ENCODE data around the gene NAMPT. TPM values are rescaled to one million over a fixed set of nuclear protein-coding genes. Genes with fewer than 3 reads are reported as not detected.

Gene NAMPT
- total RNA-seq, 1 donor from 2014 or later, result 379 TPM

DNA sequence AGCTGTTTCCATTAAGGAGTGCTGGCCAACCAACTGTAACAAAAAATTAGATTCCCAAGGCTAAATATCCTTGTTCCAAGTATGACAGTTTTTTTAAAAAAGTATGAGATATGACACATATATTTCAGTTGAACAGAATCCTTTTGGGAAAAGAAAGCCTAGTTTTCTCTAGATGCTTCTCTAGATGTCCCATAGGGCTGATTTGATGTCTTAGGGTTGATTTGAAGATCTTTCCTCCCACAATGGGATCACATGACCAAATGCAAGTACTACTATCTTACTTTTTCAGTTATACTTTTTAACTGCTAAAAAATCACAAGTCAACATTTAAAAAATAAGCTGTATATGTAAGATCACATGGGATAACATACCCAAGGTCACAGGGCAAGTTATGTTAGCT, 3.7 kb downstream of the NAMPT start:
- peaks cover 61% of the 10 kb centered on the region for H3K4me1 Mint-ChIP-seq (ENCODE audit: low read depth)
- no peak for DNase-seq (ENCODE audit: low spot score)
- H3K27me3 Mint-ChIP-seq (ENCODE audit: low read depth), result no peaks in the 10 kb centered on the region
- H3K4me3 Mint-ChIP-seq (ENCODE audit: low read depth), result peak overlapping the region; percentile 97
- peaks cover 76% of the 10 kb centered on the region for H3K36me3 Mint-ChIP-seq (ENCODE audit: low read depth)
- peaks cover 4% of the 10 kb centered on the region for H3K9me3 Mint-ChIP-seq
- H3K27ac Mint-ChIP-seq, result peak overlapping the region; percentile 73
- intact Hi-C loops (cut with micrococcal nuclease), result loop anchor here (5.0 to 10.0 kb wide), 3 partner anchors 206 to 586 kb away; partner anchors contain the start of genes CCDC71L and PIK3CG

GRCh38 chr7:106279425-106280197, 5.2 kb downstream of the NAMPT start:
- no peak for DNase-seq (ENCODE audit: low spot score)
- Mint-ChIP-seq H3K4me1 (ENCODE audit: low read depth) (peaks cover 60% of the 10 kb centered on the region), H3K27ac (peak overlapping the region; percentile 92), H3K9me3 (peaks cover 4% of the 10 kb centered on the region), H3K4me3 (ENCODE audit: low read depth) (peak overlapping the region; percentile 78), H3K36me3 (ENCODE audit: low read depth) (peaks cover 89% of the 10 kb centered on the region), H3K27me3 (ENCODE audit: low read depth) (no peaks in the 10 kb centered on the region)
- intact Hi-C loops (cut with micrococcal nuclease), result loop anchor here (1.0 to 10.0 kb wide), 5 partner anchors 17 to 588 kb away; partner anchors contain the start of genes CCDC71L and PIK3CG

DNA sequence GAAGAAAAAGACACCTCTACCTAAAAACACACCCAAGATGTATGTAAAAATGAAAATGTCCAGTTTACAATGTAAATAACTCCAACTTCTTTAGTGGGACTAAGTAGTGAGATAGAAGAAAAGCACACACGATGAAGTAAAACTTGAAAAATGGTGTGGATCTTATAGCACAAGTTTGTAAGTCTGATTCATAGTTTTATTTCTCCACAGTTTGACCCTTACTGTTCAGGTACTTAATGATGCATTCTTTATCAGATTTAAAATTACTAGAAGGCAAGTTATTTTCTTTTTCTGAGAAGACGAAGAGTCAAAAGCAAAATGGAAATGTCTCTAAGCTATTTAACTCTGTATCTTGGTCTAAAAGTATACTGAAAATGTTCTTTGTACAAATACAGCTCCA, 6.1 kb downstream of the NAMPT start:
- no peak for DNase-seq (ENCODE audit: low spot score)
- H3K27ac Mint-ChIP-seq, result peak overlapping the region; percentile 73
- intact Hi-C loops (cut with micrococcal nuclease), result loop anchor here (2.0 kb wide), 1 partner anchor 16 kb away; no protein-coding TSS in a partner anchor
- peaks cover 94% of the 10 kb centered on the region for H3K36me3 Mint-ChIP-seq (ENCODE audit: low read depth)
- peaks cover 4% of the 10 kb centered on the region for H3K9me3 Mint-ChIP-seq
- H3K4me3 Mint-ChIP-seq (ENCODE audit: low read depth), result peak overlapping the region; percentile 52
- no peaks in the 10 kb centered on the region for H3K27me3 Mint-ChIP-seq (ENCODE audit: low read depth)
- peaks cover 59% of the 10 kb centered on the region for H3K4me1 Mint-ChIP-seq (ENCODE audit: low read depth)

- intact Hi-C loops (cut with micrococcal nuclease), result loop anchor here (2.0 kb wide), 1 partner anchor 15 kb away; no protein-coding TSS in a partner anchor
- H3K36me3 Mint-ChIP-seq (ENCODE audit: low read depth), result peaks cover 95% of the 10 kb centered on the region
- no peak for DNase-seq (ENCODE audit: low spot score)
- H3K4me1 Mint-ChIP-seq (ENCODE audit: low read depth), result peaks cover 62% of the 10 kb centered on the region
- no peak overlapping the region for H3K4me3 Mint-ChIP-seq (ENCODE audit: low read depth)
- H3K27me3 Mint-ChIP-seq (ENCODE audit: low read depth), result no peaks in the 10 kb centered on the region
- H3K9me3 Mint-ChIP-seq, result peaks cover 4% of the 10 kb centered on the region
- H3K27ac Mint-ChIP-seq, result peak overlapping the region; percentile 72
These were observed 6.8 kb downstream of the NAMPT start for GRCh38 chr7:106277976-106278375.

- intact Hi-C loops (cut with micrococcal nuclease), result no loop called here
These were observed 8.3 kb downstream of the NAMPT start for GRCh38 chr7:106276513-106276912.

GRCh38 chr7:106273009-106273668, 11.6 kb downstream of the NAMPT start:
- H3K27me3 Mint-ChIP-seq (ENCODE audit: low read depth), result no peaks in the 10 kb centered on the region

More at GRCh38 chr7:106276513-106276912, 8.3 kb downstream of the NAMPT start:
- DNase-seq (ENCODE audit: low spot score), result no peak
- Mint-ChIP-seq H3K4me3 (ENCODE audit: low read depth) (no peak overlapping the region), H3K9me3 (peaks cover 4% of the 10 kb centered on the region), H3K36me3 (ENCODE audit: low read depth) (peaks cover 89% of the 10 kb centered on the region), H3K27ac (no peak overlapping the region), H3K27me3 (ENCODE audit: low read depth) (no peaks in the 10 kb centered on the region), H3K4me1 (ENCODE audit: low read depth) (peaks cover 56% of the 10 kb centered on the region)

GRCh38 chr7:106270122-106270977, 14.4 kb downstream of the NAMPT start:
- Mint-ChIP-seq H3K4me3 (ENCODE audit: low read depth) (no peak overlapping the region), H3K36me3 (ENCODE audit: low read depth) (peaks cover 88% of the 10 kb centered on the region), H3K4me1 (ENCODE audit: low read depth) (peaks cover 21% of the 10 kb centered on the region), H3K27me3 (ENCODE audit: low read depth) (no peaks in the 10 kb centered on the region), H3K9me3 (no peaks in the 10 kb centered on the region), H3K27ac (peak overlapping the region; percentile 35)
- DNase-seq (ENCODE audit: low spot score), result no peak
- intact Hi-C loops (cut with micrococcal nuclease), result no loop called here

More at GRCh38 chr7:106273009-106273668, 11.6 kb downstream of the NAMPT start:
- no peak for DNase-seq (ENCODE audit: low spot score)
- H3K36me3 Mint-ChIP-seq (ENCODE audit: low read depth), result peaks cover 91% of the 10 kb centered on the region
- no peaks in the 10 kb centered on the region for H3K9me3 Mint-ChIP-seq
- H3K27ac Mint-ChIP-seq, result peak overlapping the region; percentile 60
- intact Hi-C loops (cut with micrococcal nuclease), result no loop called here
- H3K4me1 Mint-ChIP-seq (ENCODE audit: low read depth), result peaks cover 32% of the 10 kb centered on the region
- H3K4me3 Mint-ChIP-seq (ENCODE audit: low read depth), result no peak overlapping the region

- no peak overlapping the region for H3K27ac Mint-ChIP-seq
- peaks cover 88% of the 10 kb centered on the region for H3K36me3 Mint-ChIP-seq (ENCODE audit: low read depth)
- peaks cover 24% of the 10 kb centered on the region for H3K4me1 Mint-ChIP-seq (ENCODE audit: low read depth)
- H3K4me3 Mint-ChIP-seq (ENCODE audit: low read depth), result no peak overlapping the region
- H3K27me3 Mint-ChIP-seq (ENCODE audit: low read depth), result no peaks in the 10 kb centered on the region
- H3K9me3 Mint-ChIP-seq, result no peaks in the 10 kb centered on the region
- intact Hi-C loops (cut with micrococcal nuclease), result no loop called here
- no peak for DNase-seq (ENCODE audit: low spot score)
These were observed 15.4 kb downstream of the NAMPT start for GRCh38 chr7:106269254-106269961.

- Mint-ChIP-seq H3K27ac (peak overlapping the region; percentile 42), H3K4me3 (ENCODE audit: low read depth) (no peak overlapping the region)
- intact Hi-C loops (cut with micrococcal nuclease), result no loop called here
These were observed 19.6 kb downstream of the NAMPT start for GRCh38 chr7:106265133-106265532.

DNA sequence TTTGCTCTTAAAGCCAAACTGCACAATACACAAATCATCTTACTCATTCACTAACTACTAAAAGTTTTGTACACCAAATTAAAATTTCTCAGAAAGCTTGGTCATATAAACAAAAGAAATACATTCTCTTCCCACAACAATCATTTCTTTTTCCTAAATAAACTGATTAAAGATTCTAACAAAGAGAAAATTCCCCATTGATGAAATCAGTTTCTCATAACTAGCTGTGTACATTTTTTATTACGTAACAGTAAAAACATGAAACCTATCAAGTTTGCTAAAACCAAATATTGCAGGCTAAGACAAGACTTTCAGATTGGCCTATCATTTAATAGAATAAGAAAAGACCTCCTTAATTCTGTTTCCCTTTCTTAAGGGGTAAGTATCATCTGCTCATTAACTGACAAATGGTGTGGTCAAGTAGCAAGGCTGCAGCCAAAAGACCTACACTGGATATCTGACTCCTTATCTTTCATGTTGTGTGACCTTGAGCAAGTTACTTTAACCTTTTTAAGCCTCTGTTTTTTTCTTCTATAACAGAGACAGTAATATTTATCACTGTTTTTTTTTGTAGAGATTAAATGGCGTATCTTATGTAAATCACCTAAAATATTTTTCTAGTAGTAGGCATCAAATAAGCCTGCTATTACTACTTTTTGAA, 22.4 kb downstream of the NAMPT start:
- Mint-ChIP-seq H3K9me3 (no peaks in the 10 kb centered on the region), H3K36me3 (ENCODE audit: low read depth) (peaks cover 95% of the 10 kb centered on the region), H3K27me3 (ENCODE audit: low read depth) (no peaks in the 10 kb centered on the region), H3K4me3 (ENCODE audit: low read depth) (no peak overlapping the region), H3K4me1 (ENCODE audit: low read depth) (peaks cover 57% of the 10 kb centered on the region), H3K27ac (no peak overlapping the region)
- intact Hi-C loops (cut with micrococcal nuclease), result loop anchor here (2.0 kb wide), 1 partner anchor 16 kb away; no protein-coding TSS in a partner anchor
- no peak for DNase-seq (ENCODE audit: low spot score)

More at GRCh38 chr7:106265133-106265532, 19.6 kb downstream of the NAMPT start:
- no peaks in the 10 kb centered on the region for H3K9me3 Mint-ChIP-seq
- H3K4me1 Mint-ChIP-seq (ENCODE audit: low read depth), result peaks cover 34% of the 10 kb centered on the region
- H3K27me3 Mint-ChIP-seq (ENCODE audit: low read depth), result no peaks in the 10 kb centered on the region
- H3K36me3 Mint-ChIP-seq (ENCODE audit: low read depth), result peaks cover 91% of the 10 kb centered on the region
- DNase-seq (ENCODE audit: low spot score), result no peak

- peaks cover 71% of the 10 kb centered on the region for H3K4me1 Mint-ChIP-seq (ENCODE audit: low read depth)
- no peaks in the 10 kb centered on the region for H3K27me3 Mint-ChIP-seq (ENCODE audit: low read depth)
- intact Hi-C loops (cut with micrococcal nuclease), result no loop called here
- H3K27ac Mint-ChIP-seq, result peak overlapping the region; percentile 6
- H3K9me3 Mint-ChIP-seq, result no peaks in the 10 kb centered on the region
- H3K4me3 Mint-ChIP-seq (ENCODE audit: low read depth), result no peak overlapping the region
- DNase-seq (ENCODE audit: low spot score), result no peak
- peaks cover 94% of the 10 kb centered on the region for H3K36me3 Mint-ChIP-seq (ENCODE audit: low read depth)
These were observed 24.6 kb downstream of the NAMPT start for GRCh38 chr7:106260136-106260561.
